Measurements from ENCODE around the gene ABL1.

DNA sequence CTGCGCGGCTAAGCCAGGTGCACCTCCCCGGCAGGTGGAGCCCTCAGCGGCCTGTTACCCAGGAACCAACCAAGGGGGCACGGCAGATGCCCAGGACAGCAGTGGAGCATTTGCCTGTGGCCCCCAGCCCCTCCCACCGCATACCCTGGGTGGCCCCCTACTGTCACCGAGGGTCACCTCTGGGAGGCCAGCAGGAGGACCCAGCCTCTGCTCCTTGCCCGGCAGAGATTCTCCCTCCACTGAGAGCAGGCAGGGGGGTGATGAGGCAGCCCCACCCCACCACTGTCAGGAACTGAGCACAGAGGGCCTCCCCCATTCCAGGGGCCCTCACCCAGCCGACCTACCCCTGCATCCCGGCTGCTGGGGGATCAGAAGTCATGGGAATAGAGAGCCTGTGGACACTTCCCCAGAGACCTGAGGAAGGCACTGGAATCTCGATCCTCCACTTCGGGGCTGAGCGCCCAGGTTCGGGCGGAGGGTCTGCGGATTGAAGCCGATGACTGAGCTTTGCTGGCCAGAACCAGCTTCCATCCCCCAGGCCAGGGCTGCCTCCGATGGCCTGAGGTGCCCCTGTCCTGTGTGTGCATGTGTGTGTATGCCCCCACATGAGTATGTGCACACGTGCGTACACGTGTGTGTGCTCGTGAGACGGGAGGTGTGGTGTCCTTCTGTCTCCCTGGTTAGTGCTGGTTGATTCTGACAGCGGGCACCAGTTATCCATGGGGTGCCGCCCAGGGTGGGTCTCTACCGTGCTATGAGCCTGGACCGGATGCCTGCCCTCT, 61.4 kb downstream of the ABL1 start, which contains the start of gene QRFP:
- TF ChIP-seq EZH2 (IDR thresholded peaks at IDR 0.05; ENCODE audit: borderline replicate concordance, low read length): no peak
- TF ChIP-seq, protein P1, sequence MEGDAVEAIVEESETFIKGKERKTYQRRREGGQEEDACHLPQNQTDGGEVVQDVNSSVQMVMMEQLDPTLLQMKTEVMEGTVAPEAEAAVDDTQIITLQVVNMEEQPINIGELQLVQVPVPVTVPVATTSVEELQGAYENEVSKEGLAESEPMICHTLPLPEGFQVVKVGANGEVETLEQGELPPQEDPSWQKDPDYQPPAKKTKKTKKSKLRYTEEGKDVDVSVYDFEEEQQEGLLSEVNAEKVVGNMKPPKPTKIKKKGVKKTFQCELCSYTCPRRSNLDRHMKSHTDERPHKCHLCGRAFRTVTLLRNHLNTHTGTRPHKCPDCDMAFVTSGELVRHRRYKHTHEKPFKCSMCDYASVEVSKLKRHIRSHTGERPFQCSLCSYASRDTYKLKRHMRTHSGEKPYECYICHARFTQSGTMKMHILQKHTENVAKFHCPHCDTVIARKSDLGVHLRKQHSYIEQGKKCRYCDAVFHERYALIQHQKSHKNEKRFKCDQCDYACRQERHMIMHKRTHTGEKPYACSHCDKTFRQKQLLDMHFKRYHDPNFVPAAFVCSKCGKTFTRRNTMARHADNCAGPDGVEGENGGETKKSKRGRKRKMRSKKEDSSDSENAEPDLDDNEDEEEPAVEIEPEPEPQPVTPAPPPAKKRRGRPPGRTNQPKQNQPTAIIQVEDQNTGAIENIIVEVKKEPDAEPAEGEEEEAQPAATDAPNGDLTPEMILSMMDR (IDR thresholded peaks at IDR 0.05; ENCODE audit: low read length): peak; percentile 33; the same call in 1 of the 2 replicates

All from OCI-LY1 (cell line).